Activated CD4-positive, alpha-beta memory T cell treated with anti-CD3 and anti-CD28 coated beads for 36 hours (primary cell): ENCODE results near the gene HBB. TPM values are rescaled to one million over a fixed set of nuclear protein-coding genes. Genes with fewer than 3 reads are reported as not detected.

ENCODE experiments used
- CTCF ChIA-PET: fragments of 350-600 bp; sonication (Branson Sonifier 250); formaldehyde crosslinking; loops from one replicate; lab custom pipeline; 2021; ENCODE audit warnings: antibody characterized with exemption, inconsistent platforms; lab: Charles Lee
- POLR2A ChIA-PET: fragments of 350-600 bp; sonication (Branson Sonifier 250); formaldehyde crosslinking; loops from one replicate; lab custom pipeline; 2021; ENCODE audit warnings: antibody characterized with exemption; lab: Charles Lee
- DNase-seq: peaks from one replicate; pipeline ENCODE4 v3.0.0-alpha.2; 2020
- H3K27ac Mint-ChIP-seq: one replicate; pipeline ENCODE4 v1.8.0; 2021; ENCODE audit warnings: mixed read lengths
- H3K27me3 Mint-ChIP-seq: one replicate; pipeline ENCODE4 v1.8.0; 2021; ENCODE audit warnings: mixed read lengths
- H3K36me3 Mint-ChIP-seq: one replicate; pipeline ENCODE4 v1.8.0; 2021; ENCODE audit warnings: mixed read lengths
- H3K4me1 Mint-ChIP-seq: one replicate; pipeline ENCODE4 v1.8.0; 2021; ENCODE audit warnings: low read depth, mixed read lengths
- H3K4me3 Mint-ChIP-seq: one replicate; pipeline ENCODE4 v1.8.0; 2021; ENCODE audit warnings: mild to moderate bottlenecking, mixed read lengths
- H3K9me3 Mint-ChIP-seq: one replicate; pipeline ENCODE4 v1.8.0; 2021; ENCODE audit warnings: mixed read lengths
- intact Hi-C: fragments of 100-400 bp; cut with micrococcal nuclease; formaldehyde crosslinking; loops from one replicate; pipeline ENCODE4 v1.15.1; 2023
- total RNA-seq, 2 experiments: library from RNA; stranded (reverse); gene quantifications; one replicate each; pipeline ENCODE4 v1.2.3, GENCODE V29; 2021

The HBB gene
- total RNA-seq, 2 experiments from 2014 or later: not detected

DNA sequence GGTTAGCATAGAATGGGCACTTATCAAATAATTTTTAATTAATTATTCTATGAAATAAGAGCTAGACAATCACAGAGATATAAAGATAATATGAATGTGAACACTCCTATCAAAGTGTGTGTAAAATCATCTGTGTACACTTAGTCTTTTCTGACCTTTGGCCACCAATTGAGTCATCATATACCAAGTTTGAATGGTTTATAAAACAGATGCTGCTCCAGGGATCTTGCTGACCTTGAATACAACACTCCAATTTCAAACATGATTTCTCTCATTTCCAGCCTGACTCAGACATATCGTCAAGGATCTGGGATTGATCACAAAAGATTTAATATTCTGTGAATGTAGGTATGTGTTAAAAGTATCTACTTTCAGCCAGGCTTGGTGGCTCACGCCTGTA, 23.5 kb downstream of the HBB start:
- intact Hi-C loops: no loop called here
- H3K4me3 Mint-ChIP-seq: no peak overlapping the region
- H3K9me3 Mint-ChIP-seq: no peaks in the 10 kb centered on the region
- CTCF ChIA-PET: no interaction called here
- no peaks in the 10 kb centered on the region for H3K27me3 Mint-ChIP-seq
- no peaks in the 10 kb centered on the region for H3K36me3 Mint-ChIP-seq
- no peak for DNase-seq
- H3K4me1 Mint-ChIP-seq: no peaks in the 10 kb centered on the region
- POLR2A ChIA-PET: no interaction called here
- no peak overlapping the region for H3K27ac Mint-ChIP-seq

DNA sequence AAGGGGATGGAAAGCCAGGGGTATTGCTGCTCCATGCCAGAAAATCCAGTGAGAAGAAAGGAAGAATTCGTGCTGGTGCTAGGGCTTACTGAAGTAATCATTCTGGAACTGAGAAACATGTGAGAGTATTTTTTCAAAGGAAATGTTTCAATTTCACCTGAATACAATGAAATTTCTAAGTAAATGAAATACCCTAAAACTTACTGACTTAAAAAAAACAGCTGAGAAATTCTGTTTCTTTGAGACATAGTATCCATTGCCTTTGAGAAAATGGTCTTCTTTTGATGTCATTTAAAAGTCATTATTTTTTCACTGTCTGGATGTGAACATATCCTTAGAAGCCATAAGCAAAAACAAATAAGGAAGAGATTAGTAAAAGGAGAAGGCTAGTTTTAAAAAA, 26.3 kb downstream of the HBB start, which contains the start of gene OR51V1:
OR51V1 (minus strand) TSS at position 101 of the 400 bp plus-strand sequence; CDS start at position 101, 0 bp downstream.
- H3K9me3 Mint-ChIP-seq: no peaks in the 10 kb centered on the region

DNA sequence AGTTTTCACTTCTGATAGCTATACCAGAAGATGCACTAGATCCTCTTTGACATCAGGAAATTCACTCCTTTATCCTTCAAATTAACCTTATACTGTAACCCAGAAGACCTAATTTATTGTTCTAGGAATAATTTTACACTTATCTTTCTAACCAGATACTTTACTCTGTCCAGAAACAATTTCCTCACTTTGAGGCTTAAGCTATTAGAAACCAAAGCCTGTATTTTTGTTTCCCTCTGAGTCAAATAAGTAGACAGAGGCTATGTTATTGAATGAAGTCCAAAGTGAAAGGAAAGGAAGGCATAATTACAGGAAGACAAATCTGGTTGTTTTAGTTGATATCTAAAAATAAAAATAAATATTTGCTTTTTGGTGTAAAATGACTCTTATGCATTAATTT, 28.6 kb downstream of the HBB start:
- Mint-ChIP-seq H3K27ac (no peak overlapping the region), H3K4me1 (no peaks in the 10 kb centered on the region), H3K4me3 (no peak overlapping the region), H3K36me3 (no peaks in the 10 kb centered on the region), H3K27me3 (no peaks in the 10 kb centered on the region), H3K9me3 (peaks cover 2% of the 10 kb centered on the region)
- POLR2A ChIA-PET: no interaction called here
- CTCF ChIA-PET: no interaction called here
- intact Hi-C loops: no loop called here
- DNase-seq: no peak

More for the DNA sequence above, 26.3 kb downstream of the HBB start, which contains the start of gene OR51V1:
- Mint-ChIP-seq H3K27me3 (no peaks in the 10 kb centered on the region), H3K36me3 (no peaks in the 10 kb centered on the region), H3K27ac (no peak within 1 kb of the TSS), H3K4me1 (no peaks in the 10 kb centered on the region), H3K4me3 (no peak within 1 kb of the TSS)
- ChIA-PET CTCF (no interaction called here), POLR2A (no interaction called here)
- intact Hi-C loops: no loop called here
- DNase-seq: no peak

DNA sequence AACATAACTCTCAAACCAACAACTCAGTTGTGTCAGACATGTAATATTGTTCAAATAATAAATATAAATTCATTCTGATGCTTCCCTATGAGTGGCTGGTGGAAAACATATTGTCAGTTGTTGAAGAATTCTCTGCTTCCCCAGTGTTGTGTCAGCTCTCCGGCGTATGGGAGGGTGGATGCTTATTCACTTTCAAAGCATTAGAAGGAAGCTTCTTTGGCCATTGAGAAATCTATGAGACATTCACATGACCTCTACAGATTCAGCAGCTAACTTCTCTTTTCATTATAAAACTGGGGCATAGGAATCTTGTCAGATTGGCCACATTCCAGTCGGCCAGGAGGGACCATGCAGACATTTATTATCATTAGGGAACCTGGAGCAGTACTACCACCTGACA, 29.3 kb downstream of the HBB start:
- CTCF ChIA-PET: no interaction called here
- H3K27ac Mint-ChIP-seq: no peak overlapping the region
- POLR2A ChIA-PET: no interaction called here
- H3K9me3 Mint-ChIP-seq: peaks cover 2% of the 10 kb centered on the region
- H3K27me3 Mint-ChIP-seq: no peaks in the 10 kb centered on the region
- no peaks in the 10 kb centered on the region for H3K36me3 Mint-ChIP-seq
- intact Hi-C loops: no loop called here
- no peak for DNase-seq
- no peaks in the 10 kb centered on the region for H3K4me1 Mint-ChIP-seq
- H3K4me3 Mint-ChIP-seq: no peak overlapping the region

DNA sequence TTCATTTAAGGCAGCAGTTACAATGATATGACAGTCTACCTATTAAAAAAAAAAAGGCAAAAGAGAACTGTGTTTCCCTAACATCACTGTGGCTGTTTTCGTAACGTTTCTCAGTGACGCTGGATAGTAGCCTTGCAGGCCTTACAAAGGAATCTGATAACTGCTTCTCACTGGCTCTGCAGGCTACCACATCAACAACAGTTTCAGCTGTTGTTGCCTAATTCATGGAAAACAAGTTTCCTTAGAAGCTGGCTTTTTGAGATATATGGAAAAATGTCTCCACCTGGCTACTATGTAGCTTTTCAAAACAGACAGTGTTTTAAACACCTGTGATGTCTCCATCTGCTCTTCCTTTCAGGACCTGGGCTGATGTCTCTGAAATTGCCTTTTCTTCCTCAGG, 30.1 kb downstream of the HBB start:
- H3K27me3 Mint-ChIP-seq: no peaks in the 10 kb centered on the region
- CTCF ChIA-PET: no interaction called here
- H3K27ac Mint-ChIP-seq: no peak overlapping the region
- H3K9me3 Mint-ChIP-seq: peaks cover 2% of the 10 kb centered on the region
- no peak for DNase-seq
- intact Hi-C loops: no loop called here
- no peaks in the 10 kb centered on the region for H3K4me1 Mint-ChIP-seq
- POLR2A ChIA-PET: no interaction called here
- no peaks in the 10 kb centered on the region for H3K36me3 Mint-ChIP-seq
- no peak overlapping the region for H3K4me3 Mint-ChIP-seq

GRCh38 chr11:5196067-5196466, 30.8 kb downstream of the HBB start:
- CTCF ChIA-PET: no interaction called here
- POLR2A ChIA-PET: no interaction called here
- no peaks in the 10 kb centered on the region for H3K4me1 Mint-ChIP-seq
- no peak overlapping the region for H3K27ac Mint-ChIP-seq
- H3K4me3 Mint-ChIP-seq: no peak overlapping the region
- no peaks in the 10 kb centered on the region for H3K36me3 Mint-ChIP-seq
- intact Hi-C loops: no loop called here
- peaks cover 2% of the 10 kb centered on the region for H3K9me3 Mint-ChIP-seq
- no peaks in the 10 kb centered on the region for H3K27me3 Mint-ChIP-seq
- DNase-seq: no peak

DNA sequence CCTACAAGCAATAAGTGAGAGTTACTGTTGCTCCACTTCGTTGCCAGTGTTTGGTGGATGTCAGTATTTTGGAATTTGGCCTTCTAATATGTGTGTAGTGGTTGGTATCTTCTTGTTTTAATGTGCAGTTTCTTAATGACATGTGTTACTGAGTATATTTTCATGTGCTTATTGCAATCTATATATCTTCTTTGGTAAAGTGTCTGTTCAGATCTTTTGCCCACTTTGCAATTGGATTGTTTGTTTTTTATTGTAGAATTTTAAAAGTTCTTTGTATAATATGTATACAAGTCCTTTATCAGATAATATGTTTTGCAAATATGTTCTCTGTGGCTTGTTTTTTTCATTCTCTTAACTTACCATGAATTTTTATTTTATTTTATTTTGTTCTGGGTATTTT, 34.1 kb downstream of the HBB start:
- ChIA-PET POLR2A (no interaction called here), CTCF (no interaction called here)
- H3K27ac Mint-ChIP-seq: no peak overlapping the region
- peaks cover 16% of the 10 kb centered on the region for H3K9me3 Mint-ChIP-seq
- intact Hi-C loops: no loop called here
- no peaks in the 10 kb centered on the region for H3K4me1 Mint-ChIP-seq
- no peaks in the 10 kb centered on the region for H3K27me3 Mint-ChIP-seq
- H3K4me3 Mint-ChIP-seq: no peak overlapping the region
- H3K36me3 Mint-ChIP-seq: no peaks in the 10 kb centered on the region
- DNase-seq: no peak

GRCh38 chr11:5188201-5188600, 38.7 kb downstream of the HBB start:
- POLR2A ChIA-PET: no interaction called here
- peaks cover 14% of the 10 kb centered on the region for H3K9me3 Mint-ChIP-seq
- no peaks in the 10 kb centered on the region for H3K4me1 Mint-ChIP-seq
- intact Hi-C loops: no loop called here
- H3K27me3 Mint-ChIP-seq: no peaks in the 10 kb centered on the region
- no peak overlapping the region for H3K4me3 Mint-ChIP-seq
- DNase-seq: no peak
- CTCF ChIA-PET: no interaction called here
- no peak overlapping the region for H3K27ac Mint-ChIP-seq
- no peaks in the 10 kb centered on the region for H3K36me3 Mint-ChIP-seq

DNA sequence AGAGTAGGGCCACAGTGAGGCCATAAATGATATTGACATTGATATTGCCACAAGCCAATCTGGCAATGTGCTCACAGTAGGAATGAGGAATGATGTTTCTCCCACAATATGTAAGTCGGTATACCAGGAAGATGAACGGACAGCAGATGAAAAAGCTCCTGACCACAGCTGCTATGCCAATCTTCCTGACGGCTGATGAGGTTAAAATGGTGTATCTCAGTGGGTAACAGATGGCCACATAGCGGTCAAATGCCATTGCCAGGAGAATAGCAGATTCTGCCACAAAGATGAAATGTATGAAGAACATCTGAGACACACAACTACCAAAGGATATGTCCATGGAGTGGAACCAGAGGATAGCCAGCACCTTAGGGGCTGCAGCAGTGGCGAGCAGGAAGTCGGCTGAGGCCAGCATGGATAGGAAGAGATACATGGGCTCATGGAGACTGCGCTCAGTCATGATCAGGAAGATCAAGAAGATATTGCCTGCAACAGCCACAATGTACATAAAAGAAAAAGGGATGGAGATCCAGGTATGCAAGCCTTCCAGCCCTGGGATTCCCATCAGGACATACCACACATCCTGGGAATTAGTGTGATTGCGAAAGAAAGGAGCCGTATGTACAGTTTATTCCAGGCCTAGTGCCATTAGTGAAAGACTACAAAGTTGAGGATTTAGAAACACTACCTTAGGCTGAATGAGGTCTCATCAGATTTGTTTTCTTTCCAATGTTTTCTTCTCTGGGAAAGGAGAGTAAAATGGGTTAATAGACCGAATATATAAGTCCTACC, 48.6 kb downstream of the HBB start:
- POLR2A ChIA-PET: no interaction called here

More for the DNA sequence above, 48.6 kb downstream of the HBB start:
- no peak overlapping the region for H3K27ac Mint-ChIP-seq
- no peaks in the 10 kb centered on the region for H3K9me3 Mint-ChIP-seq
- no peak for DNase-seq
- intact Hi-C loops: no loop called here
- no peaks in the 10 kb centered on the region for H3K36me3 Mint-ChIP-seq
- no peaks in the 10 kb centered on the region for H3K27me3 Mint-ChIP-seq
- no peaks in the 10 kb centered on the region for H3K4me1 Mint-ChIP-seq
- CTCF ChIA-PET: no interaction called here
- H3K4me3 Mint-ChIP-seq: no peak overlapping the region

Other genes with a start within 250 kb of the HBB start
- gene OR51L1, start 232.2 kb downstream of the HBB start, total RNA-seq: not detected
- gene OR52J3, start 180.5 kb downstream of the HBB start, total RNA-seq: not detected
- not detected for gene OR52E2, start 167.4 kb downstream of the HBB start, total RNA-seq
- not detected for gene OR52E1, start 157.5 kb downstream of the HBB start, total RNA-seq
- not detected for gene OR52A5, start 88.7 kb downstream of the HBB start, total RNA-seq
- not detected for gene OR52A1, start 72.3 kb downstream of the HBB start, total RNA-seq
- not detected for gene OR51V1, start 26.4 kb downstream of the HBB start, total RNA-seq
- gene HBD, start 7.4 kb upstream of the HBB start, total RNA-seq: not detected
- not detected for gene HBG1, start 22.8 kb upstream of the HBB start, total RNA-seq
- gene HBG2, start 27.7 kb upstream of the HBB start, total RNA-seq: not detected
- gene HBE1, start 42.9 kb upstream of the HBB start, total RNA-seq: not detected
- gene OR51B4, start 74.9 kb upstream of the HBB start, total RNA-seq: not detected
- gene OR51B2, start 97.2 kb upstream of the HBB start, total RNA-seq: not detected
- gene OR51B5, start 116.5 kb upstream of the HBB start, total RNA-seq: not detected
- gene OR51B6, start 124.4 kb upstream of the HBB start, total RNA-seq: not detected
- gene OR51M1, start 156.7 kb upstream of the HBB start, total RNA-seq: not detected
- gene OR51Q1, start 195.0 kb upstream of the HBB start, total RNA-seq: not detected
- not detected for gene OR51I1, start 214.4 kb upstream of the HBB start, total RNA-seq
- gene OR51I2, start 222.3 kb upstream of the HBB start, total RNA-seq: not detected